CD4-positive, alpha-beta T cell treated with Interleukin-2 at 100 ng/mL for 4 hours (primary cell): ENCODE measurements around the gene ALPG.
"Not testable (repeated sequence)": the region's sequence is repeated elsewhere in the genome, so short reads cannot be mapped to it uniquely, and the experiment has no call there.

Source experiments
- DNase-seq: peaks from one replicate; pipeline ENCODE4 v3.0.0-alpha.2; 2020; ENCODE audit warnings: low spot score

ALPG gene

DNA sequence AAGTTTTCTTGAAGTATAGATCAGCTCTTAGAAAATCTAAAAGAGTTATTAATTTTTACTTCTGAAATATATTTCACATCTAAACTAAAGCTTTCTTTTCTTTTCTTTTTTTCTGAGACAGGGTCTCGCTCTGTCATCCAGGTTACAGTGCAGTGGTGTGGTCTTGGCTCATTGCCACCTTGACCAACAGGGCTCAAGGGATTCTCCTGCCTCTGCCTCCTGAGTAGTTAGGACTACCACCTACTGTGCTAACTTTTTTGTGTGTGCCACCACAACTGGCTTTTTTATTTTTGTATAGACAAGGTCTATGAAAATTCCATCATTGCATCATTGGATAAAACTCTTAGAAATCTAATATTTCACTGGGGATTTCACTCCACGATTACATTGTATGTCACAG lies 10.0 kb upstream of the ALPG start:
- DNase-seq: no peak

DNA sequence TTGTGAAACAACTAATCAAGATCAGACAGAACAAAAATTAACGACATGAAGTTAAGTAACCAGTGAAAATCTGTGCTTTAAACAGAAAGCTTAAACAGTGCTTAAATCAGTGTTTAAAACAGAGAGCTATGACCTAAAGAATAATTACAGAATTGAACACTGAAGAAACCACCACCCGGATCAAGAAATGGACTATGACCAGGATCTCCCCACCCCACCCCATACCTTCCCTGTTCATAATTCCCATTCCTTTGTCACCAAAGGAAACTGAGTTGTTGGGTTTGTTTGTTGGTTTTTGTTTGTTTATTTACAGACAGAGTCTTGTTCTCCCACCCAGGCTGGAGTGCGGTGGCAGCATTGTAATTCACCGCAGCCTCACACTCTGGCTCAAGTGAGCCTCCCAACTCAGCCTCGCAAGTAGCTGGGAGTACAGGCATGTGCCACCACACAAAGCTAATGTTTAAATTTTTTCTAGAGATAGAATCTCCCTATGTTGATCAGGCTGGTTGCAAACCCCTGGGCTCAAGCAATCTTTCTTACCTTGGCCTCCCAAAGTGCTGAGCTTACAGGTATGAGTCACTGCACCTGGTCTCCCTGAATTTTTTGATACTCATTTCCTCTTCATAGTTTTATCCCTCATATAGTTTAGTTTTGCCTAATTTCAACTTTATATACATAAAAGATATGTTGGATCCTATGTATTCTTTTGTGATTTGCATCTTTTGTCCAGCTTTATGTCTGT lies 8.2 kb upstream of the ALPG start:
- no peak for DNase-seq

DNA sequence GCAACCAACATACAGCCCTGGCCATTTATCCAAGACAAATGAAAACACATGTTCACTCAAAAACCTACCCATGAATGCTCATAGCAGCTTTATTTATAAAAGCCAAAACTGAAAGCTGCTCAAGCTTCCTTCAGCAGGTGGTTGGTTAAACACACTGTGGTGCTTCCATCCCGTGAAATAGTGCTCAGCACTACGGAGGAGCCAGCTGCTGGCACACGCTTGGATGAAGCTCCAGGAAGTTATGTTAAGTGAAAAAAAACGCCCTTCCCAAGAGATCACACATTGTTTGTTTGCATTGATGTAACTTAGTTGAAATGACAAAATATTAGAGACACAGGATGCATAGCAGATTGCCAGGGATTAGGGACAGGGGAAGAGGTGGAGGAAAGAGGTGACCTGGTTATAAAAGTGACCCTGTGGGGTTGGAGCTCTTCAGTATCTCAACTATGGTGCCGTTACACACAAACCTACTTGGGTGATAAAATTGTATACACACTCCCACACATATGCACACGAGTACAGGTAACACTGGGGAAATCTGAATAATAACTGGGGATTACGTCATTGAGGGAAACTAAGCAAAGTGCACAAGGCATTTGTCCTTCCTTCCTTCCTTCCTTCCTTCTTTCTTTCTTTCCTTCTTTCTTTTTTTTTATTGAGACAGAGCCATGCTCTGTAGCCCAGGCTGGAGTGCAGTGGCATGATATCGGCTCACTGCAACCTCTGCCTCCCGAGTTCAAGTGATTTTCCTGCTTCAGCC lies 6.2 kb upstream of the ALPG start:
- no peak for DNase-seq

DNA sequence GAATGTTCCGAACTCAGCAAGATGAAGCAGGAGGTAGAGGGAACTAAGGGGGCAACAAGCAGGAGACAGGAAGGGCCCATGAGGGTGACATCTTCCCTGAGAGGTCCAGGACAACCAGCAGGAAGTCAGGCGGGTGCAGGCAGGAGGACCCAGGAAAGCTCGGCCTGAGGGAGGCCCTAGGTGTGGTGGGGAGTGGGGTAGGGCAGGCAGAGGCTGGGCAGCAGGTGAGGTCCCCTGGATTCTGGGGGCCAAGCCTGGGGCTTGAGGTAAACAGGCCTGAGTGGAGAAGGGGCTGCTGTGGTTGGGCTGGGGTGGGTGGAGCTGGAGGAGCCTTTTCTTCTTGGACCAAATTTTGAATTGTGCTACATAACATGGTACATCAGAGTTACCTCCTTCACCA lies 4.1 kb upstream of the ALPG start:
- no peak for DNase-seq

DNA sequence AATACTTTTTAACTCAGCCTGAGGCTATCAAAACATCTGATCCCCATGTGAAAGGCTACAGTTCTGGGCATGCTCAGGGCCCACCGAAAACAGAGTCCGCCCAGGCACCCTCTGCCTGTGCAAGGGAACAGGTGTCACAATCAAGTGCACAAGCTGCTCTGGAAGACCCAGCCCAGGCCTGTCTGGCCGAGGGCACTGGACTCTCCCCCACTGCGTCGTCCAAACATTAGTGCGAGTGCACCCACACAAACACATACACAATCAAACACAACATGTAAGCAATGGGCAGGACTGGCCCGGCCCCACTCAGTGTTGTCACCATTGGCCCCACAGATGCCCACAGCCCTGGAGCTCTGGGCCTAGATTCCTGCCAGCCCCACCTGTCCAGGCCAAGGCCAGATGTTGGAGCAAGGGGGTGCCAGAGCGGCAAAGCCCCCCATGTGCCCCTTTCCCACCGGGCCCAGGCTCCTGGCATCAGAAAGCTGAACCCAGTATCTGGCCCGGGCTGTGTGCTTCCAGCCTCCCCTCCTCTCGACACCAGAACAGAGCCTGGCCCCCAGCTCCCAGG lies 617 bp upstream of the ALPG start:
- DNase-seq: no peak

DNA sequence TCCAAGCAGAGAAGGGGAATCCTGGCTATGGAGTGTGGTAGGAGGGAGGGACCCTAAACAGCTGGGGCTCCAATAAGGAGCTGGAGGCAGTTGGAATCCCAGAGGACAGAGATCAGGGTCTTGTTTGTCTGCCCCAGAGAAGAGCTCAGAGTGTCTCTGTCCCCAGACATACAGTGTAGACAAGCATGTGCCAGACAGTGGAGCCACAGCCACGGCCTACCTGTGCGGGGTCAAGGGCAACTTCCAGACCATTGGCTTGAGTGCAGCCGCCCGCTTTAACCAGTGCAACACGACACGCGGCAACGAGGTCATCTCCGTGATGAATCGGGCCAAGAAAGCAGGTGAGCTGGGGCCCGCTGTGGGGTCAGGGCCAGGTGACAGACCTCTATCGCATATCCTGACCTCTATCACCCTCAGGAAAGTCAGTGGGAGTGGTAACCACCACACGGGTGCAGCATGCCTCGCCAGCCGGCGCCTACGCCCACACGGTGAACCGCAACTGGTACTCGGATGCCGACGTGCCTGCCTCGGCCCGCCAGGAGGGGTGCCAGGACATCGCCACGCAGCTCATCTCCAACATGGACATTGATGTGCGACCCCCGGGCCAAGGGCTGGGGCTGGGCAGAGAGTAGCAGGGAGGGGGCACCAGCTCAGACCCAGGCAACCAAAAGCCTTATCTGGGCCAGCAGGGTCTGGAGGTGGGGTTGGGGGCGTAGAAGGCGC lies 945 bp downstream of the ALPG start:
- DNase-seq: not testable (repeated sequence)

DNA sequence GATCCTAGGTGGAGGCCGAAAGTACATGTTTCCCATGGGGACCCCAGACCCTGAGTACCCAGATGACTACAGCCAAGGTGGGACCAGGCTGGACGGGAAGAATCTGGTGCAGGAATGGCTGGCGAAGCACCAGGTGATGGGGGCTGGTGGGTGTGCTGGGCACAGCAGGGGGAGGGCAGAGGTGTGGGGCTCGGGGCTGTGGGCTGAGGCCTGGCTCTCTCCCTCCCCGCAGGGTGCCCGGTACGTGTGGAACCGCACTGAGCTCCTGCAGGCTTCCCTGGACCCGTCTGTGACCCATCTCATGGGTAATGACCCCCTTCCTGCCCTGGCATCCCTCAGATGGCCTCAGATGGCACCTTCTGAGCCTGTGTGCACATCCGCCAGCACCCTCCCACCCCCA lies 1.6 kb downstream of the ALPG start:
- not testable (repeated sequence) for DNase-seq

DNA sequence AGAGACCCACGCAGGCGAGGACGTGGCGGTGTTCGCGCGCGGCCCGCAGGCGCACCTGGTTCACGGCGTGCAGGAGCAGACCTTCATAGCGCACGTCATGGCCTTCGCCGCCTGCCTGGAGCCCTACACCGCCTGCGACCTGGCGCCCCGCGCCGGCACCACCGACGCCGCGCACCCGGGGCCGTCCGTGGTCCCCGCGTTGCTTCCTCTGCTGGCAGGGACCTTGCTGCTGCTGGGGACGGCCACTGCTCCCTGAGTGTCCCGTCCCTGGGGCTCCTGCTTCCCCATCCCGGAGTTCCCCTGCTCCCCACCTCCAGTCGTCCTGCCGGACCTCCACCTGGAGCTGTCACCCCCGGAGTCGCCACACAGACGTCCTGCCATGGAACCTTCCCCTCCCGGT lies 3.0 kb downstream of the ALPG start:
- not testable (repeated sequence) for DNase-seq

DNA sequence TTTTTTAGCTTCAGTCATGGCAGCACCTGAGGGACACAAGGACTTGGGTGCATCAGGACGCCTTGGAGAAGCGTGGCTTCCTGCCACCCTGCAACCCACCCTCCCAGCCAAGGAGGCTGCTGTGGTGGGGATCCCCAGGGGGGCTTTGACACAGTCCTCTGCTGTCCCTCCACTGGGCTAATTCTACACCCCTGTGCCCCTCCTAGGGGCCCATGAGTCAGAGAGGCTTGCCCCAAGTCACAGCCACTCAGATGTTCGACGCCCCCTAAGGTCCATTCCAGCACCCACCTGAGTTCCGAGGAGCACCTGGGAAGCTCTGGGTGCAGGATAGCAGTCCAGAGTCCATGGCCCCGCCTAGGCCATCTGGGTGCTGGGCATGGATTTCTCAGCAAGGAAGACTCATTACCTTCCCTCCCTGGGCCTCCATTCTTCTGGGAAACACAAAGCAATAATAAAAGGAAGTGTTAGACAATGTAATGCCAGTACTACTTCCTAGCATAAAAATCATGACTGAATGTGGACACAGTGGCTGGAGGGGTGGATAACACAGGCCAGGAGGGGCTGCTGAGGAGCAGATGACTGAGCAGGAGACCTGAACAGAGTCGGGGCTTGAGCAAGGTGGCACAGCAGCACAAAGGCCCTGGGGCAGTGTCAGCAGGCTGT lies 3.7 kb downstream of the ALPG start:
- no peak for DNase-seq

DNA sequence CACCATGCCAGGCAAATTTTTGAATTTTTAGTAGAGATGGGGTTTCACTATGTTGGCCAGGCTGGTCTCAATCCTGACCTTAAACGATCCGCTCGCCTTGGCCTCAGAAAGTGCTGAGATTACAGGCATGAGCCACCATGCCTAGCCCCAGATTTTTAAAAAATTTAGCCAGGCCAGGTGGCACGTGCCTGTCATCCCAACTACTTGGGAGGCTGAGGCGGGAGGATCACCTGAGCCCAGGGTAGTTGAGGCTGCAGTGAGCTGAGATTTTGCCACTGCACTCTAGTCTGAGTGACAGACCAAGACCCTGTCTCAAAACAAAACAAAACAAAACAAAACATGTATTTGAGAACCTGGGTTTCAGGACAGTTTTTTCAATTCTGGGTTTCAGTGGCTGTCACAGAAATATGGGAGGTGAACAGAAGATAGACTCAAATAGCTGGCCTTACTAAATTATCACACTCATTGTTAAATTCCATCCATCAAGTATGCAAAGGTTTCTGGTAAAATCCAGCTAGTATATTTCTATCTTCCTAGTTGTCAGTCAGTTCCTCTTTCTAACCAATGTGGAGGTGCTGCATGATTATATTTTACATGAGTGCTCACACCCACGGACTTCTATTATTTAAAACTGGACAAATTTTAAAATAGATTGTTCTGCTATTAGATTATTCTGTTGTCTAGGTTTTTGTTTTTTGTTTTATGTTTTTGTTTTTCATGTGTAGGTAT lies 5.4 kb downstream of the ALPG start:
- no peak for DNase-seq

DNA sequence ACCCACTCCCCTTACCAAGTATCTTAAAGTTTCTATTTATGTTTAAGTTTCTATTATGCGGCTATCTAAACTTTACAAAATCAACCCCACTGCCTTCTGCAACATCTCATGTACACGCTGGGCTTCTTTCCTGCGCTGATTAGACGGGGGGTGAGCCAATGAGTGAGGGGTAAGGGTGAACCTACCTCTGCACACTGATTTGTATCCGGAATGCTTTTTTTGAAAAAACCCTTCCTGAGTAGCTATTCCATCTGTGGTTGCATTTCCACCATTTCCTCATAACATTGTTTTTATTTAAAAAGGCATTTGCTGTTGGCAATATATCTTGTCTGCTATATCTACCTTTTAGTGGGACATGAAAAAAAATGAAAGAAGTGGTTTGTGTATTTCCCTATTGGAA lies 6.3 kb downstream of the ALPG start:
- no peak for DNase-seq

DNA sequence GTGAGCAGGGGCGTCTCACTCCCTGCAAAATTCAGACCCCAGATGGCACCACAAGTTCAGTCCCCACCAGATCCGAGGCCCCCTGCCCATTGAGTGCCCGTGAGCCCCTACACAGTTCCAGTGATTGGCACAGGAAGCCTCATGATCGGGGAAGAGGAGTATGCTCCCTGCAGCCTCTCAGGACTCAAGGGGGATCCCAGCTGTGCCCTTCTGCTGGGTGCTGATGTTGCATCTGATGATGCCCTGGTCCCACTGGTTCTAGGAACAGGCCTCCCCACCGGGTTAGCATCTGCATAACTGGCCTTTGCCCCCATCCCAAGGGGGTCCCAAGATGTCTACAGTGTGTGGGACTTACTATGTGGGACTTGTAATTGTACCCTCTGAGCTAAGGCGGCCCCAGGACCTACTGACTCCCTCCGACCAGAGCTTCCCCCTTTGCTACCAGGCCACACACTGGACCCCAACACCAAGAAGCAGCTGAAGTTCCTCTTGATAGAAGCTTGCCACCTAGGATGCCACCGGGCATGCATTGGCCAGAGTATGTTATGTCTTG lies 8.6 kb downstream of the ALPG start:
- DNase-seq: no peak

DNA sequence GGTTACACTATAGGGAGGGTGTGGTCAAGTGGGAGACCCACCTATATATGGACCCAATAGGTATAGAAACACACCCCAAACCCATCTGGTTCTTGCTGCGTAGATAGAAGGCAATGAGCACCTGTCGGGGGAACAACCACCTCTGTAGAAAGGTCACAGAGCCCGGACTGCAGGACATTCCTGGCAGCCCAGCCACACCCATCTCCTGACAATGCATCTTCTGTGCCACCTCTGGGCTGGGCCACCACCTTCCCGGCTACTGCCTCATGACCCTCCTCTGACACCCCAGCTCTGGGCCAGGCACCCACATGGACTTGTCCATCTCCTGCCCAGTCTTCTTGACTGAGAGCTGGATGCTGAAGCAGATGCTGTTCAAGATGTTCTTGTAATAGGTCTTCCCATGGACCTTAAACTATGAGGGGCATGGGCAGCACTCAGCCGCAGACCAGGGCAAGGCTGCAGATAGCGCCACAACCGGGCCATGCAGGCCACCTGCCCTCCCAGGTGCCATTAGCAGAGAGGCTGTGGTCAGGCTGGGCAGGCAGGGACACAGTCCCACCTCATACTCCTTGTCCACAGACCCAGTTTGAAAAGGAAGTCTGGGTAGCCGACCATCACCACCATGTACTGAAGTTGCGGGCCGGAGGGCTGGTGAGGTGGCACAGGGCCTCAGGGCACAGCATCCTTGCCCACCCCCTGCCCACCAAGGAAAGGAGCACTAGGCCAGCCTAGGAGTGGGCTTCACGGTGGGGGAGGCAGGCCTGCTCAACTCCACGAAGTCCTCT lies 9.3 kb downstream of the ALPG start:
- DNase-seq: no peak

DNA sequence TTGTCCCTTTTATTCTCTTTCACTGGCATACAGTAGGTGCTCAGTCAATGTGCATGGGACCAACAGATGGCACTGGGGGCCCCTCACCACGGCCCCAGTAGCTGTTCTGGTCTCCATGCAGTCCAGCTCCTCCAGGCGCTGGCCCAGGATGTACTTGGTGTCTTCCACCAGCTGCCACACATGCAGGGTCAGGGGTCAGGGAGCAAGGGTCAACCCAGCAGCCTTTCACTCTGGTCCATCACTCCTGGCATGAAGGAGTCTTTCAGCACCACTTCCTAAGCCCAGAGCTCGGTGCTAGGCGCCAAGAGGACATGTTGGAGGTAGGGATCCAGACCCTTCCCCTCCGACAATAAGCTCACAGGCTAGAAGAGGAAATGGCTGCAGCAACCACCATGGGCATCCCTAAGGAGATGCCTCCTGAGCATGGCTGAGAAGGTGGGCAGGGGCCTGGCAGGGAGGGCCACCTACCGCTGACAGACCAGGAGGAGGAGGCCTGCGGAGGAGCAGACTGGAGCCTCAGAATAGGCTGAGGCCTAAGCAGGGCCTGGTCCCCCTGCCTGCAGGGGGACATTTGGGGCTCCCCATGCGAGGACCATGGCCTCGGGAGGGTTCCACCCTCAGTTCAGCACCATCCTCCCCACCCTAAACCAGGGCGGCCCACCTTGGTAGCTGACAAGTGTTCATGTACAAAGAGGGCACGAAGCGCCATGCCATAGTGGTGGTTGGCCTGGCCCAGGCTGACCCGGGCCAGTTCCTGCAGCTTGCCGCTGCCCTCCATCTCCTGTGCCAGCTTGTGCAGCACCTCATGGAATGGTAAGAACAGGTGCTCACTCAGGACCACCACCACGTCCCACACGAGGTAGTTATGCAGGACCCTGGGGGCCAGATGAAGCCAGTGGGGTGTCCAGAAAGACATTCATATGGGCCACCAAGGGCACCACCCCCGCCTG lies 10.2 kb downstream of the ALPG start:
- no peak for DNase-seq

DNA sequence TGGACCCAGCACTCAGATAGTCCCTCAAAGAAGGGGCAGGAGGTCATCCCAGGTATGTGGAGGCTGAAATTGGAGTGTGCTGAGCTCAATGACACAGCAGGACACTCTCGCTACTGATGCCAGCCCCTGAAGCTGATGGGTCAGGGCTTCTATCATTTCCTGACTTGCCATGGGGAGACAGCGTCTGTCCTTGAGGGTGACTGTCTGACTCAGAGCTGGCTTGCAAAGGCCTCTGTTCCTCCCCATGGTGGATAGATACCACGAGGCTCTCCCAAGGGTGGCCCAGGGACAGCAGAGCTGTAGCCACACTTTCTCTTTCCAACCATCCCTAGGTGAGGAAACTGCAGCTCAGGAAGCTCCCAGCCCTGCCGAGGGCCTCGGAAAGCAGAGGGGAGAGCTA lies 10.8 kb downstream of the ALPG start:
- no peak for DNase-seq

DNA sequence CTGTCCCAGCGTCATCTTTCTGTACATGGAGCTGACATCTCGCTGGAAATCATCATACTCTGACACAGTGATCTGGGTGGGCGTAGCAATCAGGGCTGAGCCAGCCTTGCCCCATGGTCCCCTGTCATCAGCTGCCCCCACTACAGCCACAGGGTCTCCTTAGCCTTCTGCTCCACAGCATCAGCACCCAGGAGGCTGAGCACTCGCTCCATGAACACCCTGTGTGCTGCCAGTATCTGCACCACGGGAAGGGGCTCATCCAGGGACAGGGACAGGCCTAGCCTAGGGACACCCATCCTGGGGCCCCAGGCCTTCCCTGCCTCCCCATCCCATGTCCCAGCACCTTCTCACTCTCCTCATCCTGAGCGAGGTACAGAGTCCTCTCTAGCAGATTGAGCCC lies 11.4 kb downstream of the ALPG start:
- no peak for DNase-seq

DNA sequence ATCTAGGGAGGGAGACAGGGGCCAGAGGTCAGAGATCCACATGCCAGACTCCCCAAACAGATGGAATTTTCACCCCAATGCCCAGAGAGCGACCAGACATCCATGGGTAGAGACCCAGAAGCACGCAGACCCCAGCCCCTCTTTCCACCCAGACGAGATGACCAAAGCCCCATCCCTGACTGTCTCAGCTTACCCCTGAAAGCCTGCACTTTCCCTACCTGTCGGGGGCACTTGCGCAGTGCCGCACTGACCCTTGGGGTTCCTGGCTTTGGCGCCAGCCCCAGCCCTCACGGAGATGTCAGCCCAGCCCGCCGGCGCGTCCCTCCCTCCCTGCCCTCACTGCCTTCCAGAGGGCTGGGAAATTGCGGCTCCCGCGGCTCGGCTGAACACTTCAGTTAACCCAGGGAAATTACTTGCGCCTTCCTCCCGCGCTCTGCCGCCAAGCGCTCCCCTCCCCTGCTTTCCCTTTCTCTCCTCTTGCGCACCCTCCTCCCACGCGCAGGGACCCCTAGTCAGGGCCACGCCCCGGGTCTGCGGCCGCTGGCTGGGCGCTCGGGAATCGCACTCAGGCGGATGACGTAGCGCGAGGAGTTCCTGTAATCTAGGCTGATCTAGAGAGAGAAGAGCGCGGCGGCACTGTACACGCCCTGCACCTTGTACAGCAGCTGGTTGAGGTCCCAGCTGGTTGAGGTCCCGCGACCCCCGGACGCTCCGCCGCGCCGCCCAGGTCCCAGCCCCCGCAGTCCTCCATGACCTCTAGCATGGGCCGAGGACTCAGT lies 12.0 kb downstream of the ALPG start:
- DNase-seq: no peak
